ENCODE results near the gene C16orf46. TPM values are rescaled to one million over a fixed set of nuclear protein-coding genes. Genes with fewer than 3 reads are reported as not detected.

Gene C16orf46
- total RNA-seq, 4 donors from 2014 or later: 1.9 TPM; not detected in 3

DNA sequence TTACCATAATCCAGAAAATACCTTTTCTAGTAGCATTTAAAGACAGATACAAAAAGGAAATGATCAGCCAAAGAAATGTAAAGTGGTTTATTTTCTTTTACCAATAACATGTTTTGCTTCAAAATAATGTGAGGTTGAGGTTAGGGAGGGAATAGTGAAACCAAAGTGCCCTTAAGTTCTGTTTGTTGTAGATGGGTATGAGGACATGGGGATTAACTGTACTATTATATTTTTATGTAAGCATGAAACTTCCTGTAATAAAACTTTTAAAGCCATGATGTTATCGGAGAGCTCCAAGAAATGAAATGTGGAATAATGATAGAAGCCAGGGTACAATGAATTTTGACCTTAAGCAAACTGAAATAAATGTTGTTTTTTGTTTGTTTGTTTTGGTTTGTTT is 9.9 kb downstream of the C16orf46 start:
- Histone ChIP-seq H3K4me3 (no peak overlapping the region), H3K27ac (no peak overlapping the region), H3K27me3 (no peaks in the 10 kb centered on the region), H3K9me3 (no peaks in the 10 kb centered on the region), H3K36me3 (no peaks in the 10 kb centered on the region), H3K4me1 (no peaks in the 10 kb centered on the region)
- intact Hi-C loops (cut with DNase I; ENCODE audit: low total_unique reads): no loop called here
- TF ChIP-seq POLR2A (IDR thresholded peaks at IDR 0.05): no peak
- TF ChIP-seq, protein P1, sequence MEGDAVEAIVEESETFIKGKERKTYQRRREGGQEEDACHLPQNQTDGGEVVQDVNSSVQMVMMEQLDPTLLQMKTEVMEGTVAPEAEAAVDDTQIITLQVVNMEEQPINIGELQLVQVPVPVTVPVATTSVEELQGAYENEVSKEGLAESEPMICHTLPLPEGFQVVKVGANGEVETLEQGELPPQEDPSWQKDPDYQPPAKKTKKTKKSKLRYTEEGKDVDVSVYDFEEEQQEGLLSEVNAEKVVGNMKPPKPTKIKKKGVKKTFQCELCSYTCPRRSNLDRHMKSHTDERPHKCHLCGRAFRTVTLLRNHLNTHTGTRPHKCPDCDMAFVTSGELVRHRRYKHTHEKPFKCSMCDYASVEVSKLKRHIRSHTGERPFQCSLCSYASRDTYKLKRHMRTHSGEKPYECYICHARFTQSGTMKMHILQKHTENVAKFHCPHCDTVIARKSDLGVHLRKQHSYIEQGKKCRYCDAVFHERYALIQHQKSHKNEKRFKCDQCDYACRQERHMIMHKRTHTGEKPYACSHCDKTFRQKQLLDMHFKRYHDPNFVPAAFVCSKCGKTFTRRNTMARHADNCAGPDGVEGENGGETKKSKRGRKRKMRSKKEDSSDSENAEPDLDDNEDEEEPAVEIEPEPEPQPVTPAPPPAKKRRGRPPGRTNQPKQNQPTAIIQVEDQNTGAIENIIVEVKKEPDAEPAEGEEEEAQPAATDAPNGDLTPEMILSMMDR (IDR thresholded peaks at IDR 0.05): no peak
- DNase-seq: no peak

- Histone ChIP-seq H3K4me1 (no peaks in the 10 kb centered on the region), H3K27me3 (no peaks in the 10 kb centered on the region), H3K27ac (no peak overlapping the region), H3K36me3 (no peaks in the 10 kb centered on the region), H3K9me3 (no peaks in the 10 kb centered on the region), H3K4me3 (no peak overlapping the region)
- TF ChIP-seq, protein P1 (IDR thresholded peaks at IDR 0.05): no peak
- TF ChIP-seq POLR2A (IDR thresholded peaks at IDR 0.05): no peak
- DNase-seq: no peak
- intact Hi-C loops (cut with DNase I; ENCODE audit: low total_unique reads): no loop called here
These were observed 10.4 kb downstream of the C16orf46 start for GRCh38 chr16:81066681-81067080.

GRCh38 chr16:81061871-81062608 is 15.0 kb downstream of the C16orf46 start:
- Histone ChIP-seq H3K4me1 (no peaks in the 10 kb centered on the region), H3K9me3 (no peaks in the 10 kb centered on the region), H3K4me3 (no peak overlapping the region), H3K27ac (no peak overlapping the region), H3K27me3 (no peaks in the 10 kb centered on the region), H3K36me3 (no peaks in the 10 kb centered on the region)
- intact Hi-C loops (cut with DNase I; ENCODE audit: low total_unique reads): no loop called here
- DNase-seq: no peak
- TF ChIP-seq, protein P1 (IDR thresholded peaks at IDR 0.05): no peak
- TF ChIP-seq POLR2A (IDR thresholded peaks at IDR 0.05): no peak

GRCh38 chr16:81061307-81061640 is 15.8 kb downstream of the C16orf46 start:
- TF ChIP-seq POLR2A (IDR thresholded peaks at IDR 0.05): no peak
- TF ChIP-seq, protein P1 (IDR thresholded peaks at IDR 0.05): no peak
- intact Hi-C loops (cut with DNase I; ENCODE audit: low total_unique reads): no loop called here
- H3K4me1 ChIP-seq: no peaks in the 10 kb centered on the region

DNA sequence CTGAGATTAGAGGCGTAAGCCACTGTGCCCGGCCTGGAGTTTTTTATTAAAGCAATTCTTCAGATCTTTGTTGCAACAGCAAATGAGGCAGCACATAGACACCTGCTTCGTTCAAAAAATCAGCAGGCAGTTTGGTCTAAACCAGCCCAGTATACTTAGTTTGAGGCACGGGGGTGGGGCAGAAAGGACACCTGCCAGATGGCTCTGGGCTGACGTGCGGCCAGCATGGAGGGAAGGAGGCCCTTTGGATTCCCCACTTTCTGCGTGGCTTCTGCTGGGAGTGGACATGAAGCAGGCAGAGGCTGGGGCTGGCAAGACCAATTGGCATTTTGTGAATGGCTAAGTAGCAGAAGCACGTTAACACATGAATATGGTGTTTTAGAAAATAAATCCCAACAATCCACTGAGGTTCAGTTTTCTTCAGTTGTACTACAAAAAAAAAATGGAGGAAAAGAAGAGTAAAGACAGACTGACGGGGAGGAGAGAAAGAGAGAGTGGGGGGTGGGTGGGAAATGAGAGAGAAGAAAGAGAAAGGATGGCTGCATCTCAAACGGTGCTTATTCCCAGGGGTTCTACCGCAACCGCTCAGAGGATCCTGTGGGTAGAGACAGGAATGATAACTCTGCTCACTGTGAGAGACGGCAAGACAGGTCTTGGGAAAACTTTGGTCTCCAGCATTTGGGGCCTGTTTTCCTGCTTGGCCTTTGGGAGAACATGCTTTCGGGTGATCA is 16.3 kb downstream of the C16orf46 start:
- H3K4me1 ChIP-seq: no peaks in the 10 kb centered on the region
- no peak for DNase-seq
- TF ChIP-seq, protein P1 (IDR thresholded peaks at IDR 0.05): no peak
- no peak for TF ChIP-seq POLR2A (IDR thresholded peaks at IDR 0.05)

More at GRCh38 chr16:81061307-81061640, 15.8 kb downstream of the C16orf46 start:
- Histone ChIP-seq H3K9me3 (no peaks in the 10 kb centered on the region), H3K27me3 (no peaks in the 10 kb centered on the region), H3K36me3 (no peaks in the 10 kb centered on the region), H3K27ac (no peak overlapping the region), H3K4me3 (no peak overlapping the region)
- DNase-seq: no peak

More for the DNA sequence above, 16.3 kb downstream of the C16orf46 start:
- H3K4me3 ChIP-seq: no peak overlapping the region
- intact Hi-C loops (cut with DNase I; ENCODE audit: low total_unique reads): no loop called here
- no peaks in the 10 kb centered on the region for H3K27me3 ChIP-seq
- H3K36me3 ChIP-seq: no peaks in the 10 kb centered on the region
- no peak overlapping the region for H3K27ac ChIP-seq
- H3K9me3 ChIP-seq: no peaks in the 10 kb centered on the region

Data from uterus (tissue), 4 donors.